ENCODE measurements around the gene CNIH2. TPM values are rescaled to one million over a fixed set of nuclear protein-coding genes. Genes with fewer than 3 reads are reported as not detected.
A peak's percentile ranks its signal among the peaks of the same experiment; 100 is the strongest.

The CNIH2 gene
- total and polyA plus RNA-seq, 2 of the 13 experiments (the other 11 are each of a cell fraction or from before 2014, with no cell fraction given): 0.60 to 0.69 TPM

DNA sequence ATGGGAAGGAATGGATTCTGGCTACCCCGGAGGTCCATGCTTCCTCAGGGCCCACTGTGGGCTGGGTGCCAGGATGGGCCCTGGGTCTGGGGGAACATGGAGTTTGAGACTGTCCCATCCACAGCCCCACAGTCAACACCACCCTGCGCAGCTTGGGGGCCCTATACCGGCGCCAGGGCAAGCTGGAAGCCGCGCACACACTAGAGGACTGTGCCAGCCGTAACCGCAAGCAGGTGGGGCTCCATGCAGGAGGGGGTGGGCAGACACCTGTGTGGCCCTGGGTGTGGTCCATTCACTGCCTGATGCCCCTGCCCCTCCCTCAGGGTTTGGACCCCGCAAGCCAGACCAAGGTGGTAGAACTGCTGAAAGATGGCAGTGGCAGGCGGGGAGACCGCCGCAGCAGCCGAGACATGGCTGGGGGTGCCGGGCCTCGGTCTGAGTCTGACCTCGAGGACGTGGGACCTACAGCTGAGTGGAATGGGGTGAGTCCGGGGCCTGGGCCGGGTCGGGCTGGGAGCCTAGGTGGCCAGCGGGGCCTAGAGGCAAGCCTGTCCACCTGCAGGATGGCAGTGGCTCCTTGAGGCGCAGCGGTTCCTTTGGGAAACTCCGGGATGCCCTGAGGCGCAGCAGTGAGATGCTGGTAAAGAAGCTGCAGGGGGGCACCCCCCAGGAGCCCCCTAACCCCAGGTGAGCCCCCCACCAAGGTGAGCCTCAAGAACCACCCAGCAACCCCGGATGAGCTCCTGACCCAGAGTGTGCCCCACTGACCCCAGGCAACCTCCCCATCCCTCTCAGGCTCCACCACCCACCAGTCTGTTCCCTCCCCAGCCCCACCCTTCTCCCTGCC lies 12.2 kb upstream of the CNIH2 start (continued):
- TF ChIP-seq, protein P1, sequence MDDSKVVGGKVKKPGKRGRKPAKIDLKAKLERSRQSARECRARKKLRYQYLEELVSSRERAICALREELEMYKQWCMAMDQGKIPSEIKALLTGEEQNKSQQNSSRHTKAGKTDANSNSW (CRISPR knock-in tag; IDR thresholded peaks at IDR 0.05; ENCODE audit: borderline replicate concordance): no peak
- TF ChIP-seq, protein P2, sequence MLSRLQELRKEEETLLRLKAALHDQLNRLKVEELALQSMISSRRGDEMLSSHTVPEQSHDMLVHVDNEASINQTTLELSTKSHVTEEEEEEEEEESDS (CRISPR knock-in tag; IDR thresholded peaks at IDR 0.05; ENCODE audit: borderline replicate concordance): no peak
- TF ChIP-seq KMT2A (CRISPR knock-in tag; IDR thresholded peaks at IDR 0.05): no peak

DNA sequence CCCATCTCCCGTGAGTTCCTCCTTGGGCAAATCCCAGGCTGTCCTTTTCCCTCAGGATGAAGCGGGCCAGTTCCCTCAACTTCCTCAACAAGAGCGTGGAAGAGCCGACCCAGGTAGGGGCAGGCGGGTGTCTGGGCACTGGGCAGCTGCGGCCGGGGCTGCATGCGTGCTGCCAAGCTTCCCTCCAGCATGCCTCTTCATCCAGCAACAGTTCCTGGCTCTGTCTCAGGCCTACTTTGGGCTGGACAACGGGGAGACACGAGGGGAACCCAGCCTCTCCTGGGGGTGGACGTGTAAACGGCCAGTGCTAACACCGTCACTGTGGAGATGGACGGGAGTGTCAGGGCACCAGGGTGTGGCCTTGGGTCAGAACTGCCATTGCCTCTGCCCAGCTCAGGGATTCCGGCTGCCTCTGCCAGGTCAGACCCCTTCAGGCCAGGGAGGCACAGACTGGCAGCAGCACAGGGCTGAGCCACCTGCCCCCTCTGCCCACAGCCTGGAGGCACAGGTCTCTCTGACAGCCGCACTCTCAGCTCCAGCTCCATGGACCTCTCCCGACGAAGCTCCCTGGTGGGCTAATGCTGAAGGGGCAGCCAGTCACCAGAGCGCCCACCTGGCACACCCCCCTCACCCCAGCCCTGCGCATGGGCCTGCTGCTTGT lies 11.5 kb upstream of the CNIH2 start:
- H3K9ac ChIP-seq (ENCODE audit: insufficient read depth, low read depth, low read length): no peak overlapping the region
- no peaks in the 10 kb centered on the region for H3K9me3 ChIP-seq (ENCODE audit: low read length)
- peaks cover 13% of the 10 kb centered on the region for H3K4me1 ChIP-seq (ENCODE audit: insufficient read depth, low read length)
- peaks cover 10% of the 10 kb centered on the region for H4K20me1 ChIP-seq (ENCODE audit: insufficient read depth, low read length)
- POLR2A ChIA-PET: interaction anchor here (1.7 to 4.0 kb wide), 2 partner anchors 22 to 51 kb away, joined by 8 to 31 read pairs; partner anchors contain the start of gene YIF1A
- DNase-seq (ENCODE audit: low spot score) (no peak), FAIRE-seq (no peak), ATAC-seq (no peak)
- H3K27ac ChIP-seq (ENCODE audit: extremely low read length, insufficient read depth, low read length): no peak overlapping the region
- H3K4me2 ChIP-seq (ENCODE audit: low read depth, low read length): no peak overlapping the region
- intact Hi-C loops (cut with micrococcal nuclease; ENCODE audit: unreplicated experiment): no loop called here
- H3K79me2 ChIP-seq (ENCODE audit: insufficient read depth, low read length): peaks cover 24% of the 10 kb centered on the region
- in situ Hi-C loops (cut with HindIII; ENCODE audit: extremely low pct_ligation_motif_present, low pct_unique_long_range_greater_than_20kb): no loop called here
- WGBS (ENCODE audit: low lambda C conversion rate): over 99% methylated on average over 8 of the region's 20 CpGs
- H2AFZ ChIP-seq (ENCODE audit: low read length): no peak overlapping the region
- no TSS peak for BruUV-seq (replicated peaks)
- CTCF ChIA-PET (ENCODE audit: low intra/inter-chr PET ratio, low total read pairs): no interaction called here
- no peak overlapping the region for H3K4me3 ChIP-seq (replicated peaks in 1 of 3; ENCODE audit: insufficient read depth in 1 of 3, low read depth in 2 of 3, low read length in 3 of 3)
- H3K36me3 ChIP-seq (replicated peaks in 1 of 2; ENCODE audit: control insufficient read depth in 1 of 2, insufficient read depth in 2 of 2, low read length in 2 of 2): peaks cover 4 to 10% of the 10 kb centered on the region in 2 experiments; a peak in 3 of 5 replicates
- no peak for TF ChIP-seq AHR (CRISPR knock-in tag; IDR thresholded peaks at IDR 0.05)
- no peak for TF ChIP-seq EZH2 (conservative IDR thresholded peaks at IDR 0.05; ENCODE audit: low read depth, low read length)
- 0 out of 2 replicates have a peak, but pooled peaks have one; percentile 3 for TF ChIP-seq RXRA (CRISPR knock-in tag; IDR thresholded peaks at IDR 0.05)
- TF ChIP-seq PHF5A (CRISPR knock-in tag; IDR thresholded peaks at IDR 0.05; ENCODE audit: low read depth, unreplicated experiment): no peak
- 0 out of 2 replicates have a peak, but pooled peaks have one; percentile 8 for TF ChIP-seq ZNF605 (CRISPR knock-in tag; IDR thresholded peaks at IDR 0.05)
- no peaks in the 10 kb centered on the region; a peak in 1 of 5 replicates for H3K27me3 ChIP-seq (ENCODE audit: control insufficient read depth in 1 of 2, insufficient read depth in 2 of 2, low read length in 2 of 2)

All from HepG2 (cell line).